ENCODE data around the gene MAGEB2.

GRCh38 chrX:30170900-30171299 lies 44.5 kb upstream of the MAGEB2 start:
- TF ChIP-seq CTCF (IDR thresholded peaks at IDR 0.05) (no peak), POLR2AphosphoS5 (IDR thresholded peaks at IDR 0.05; ENCODE audit: low read depth, low read length) (no peak), SIN3A (IDR thresholded peaks at IDR 0.05; ENCODE audit: borderline replicate concordance, insufficient read depth, low read depth, low read length) (no peak), REST (IDR thresholded peaks at IDR 0.05; ENCODE audit: insufficient read depth in 1 of 2, low read depth in 2 of 2, low read length in 1 of 2) (no peak), TCF7L2 (IDR thresholded peaks at IDR 0.05; ENCODE audit: low read depth, low read length) (no peak)

All from Panc1 (cell line).